ENCODE data around the gene PLEKHD1.
A peak's percentile ranks its signal among the peaks of the same experiment; 100 is the strongest.
"Not testable (repeated sequence)": the region's sequence is repeated elsewhere in the genome, so short reads cannot be mapped to it uniquely, and the experiment has no call there.

Gene PLEKHD1

DNA sequence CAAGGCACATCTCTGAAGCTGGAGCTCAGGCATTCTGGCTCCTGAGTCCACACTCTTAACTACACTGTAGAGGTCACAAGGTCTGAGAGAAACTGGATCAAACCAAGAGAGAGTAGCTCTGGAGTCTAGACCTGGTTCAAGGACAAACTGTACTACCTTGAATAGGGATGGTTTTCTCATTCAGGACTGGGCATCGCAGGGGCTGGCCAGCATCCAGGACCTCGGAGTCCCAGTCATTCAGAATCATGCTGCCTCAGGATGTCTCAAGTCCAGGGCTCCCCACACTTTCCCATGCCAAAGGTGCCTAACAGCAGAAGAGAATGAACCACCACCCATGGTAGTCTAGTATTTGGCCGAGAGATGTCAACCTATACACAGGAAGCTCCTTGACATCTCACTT is 13.1 kb upstream of the PLEKHD1 start:
- CTCF ChIA-PET = interaction anchor here (1.1 to 4.9 kb wide), 5 partner anchors 10 to 229 kb away, joined by 3 to 25 read pairs (median 9); no protein-coding TSS in a partner anchor
- POLR2A ChIA-PET = interaction anchor here (0.6 kb wide), 1 partner anchor 23 kb away, joined by 6 read pairs; no protein-coding TSS in a partner anchor
- TF ChIP-seq, protein P1, sequence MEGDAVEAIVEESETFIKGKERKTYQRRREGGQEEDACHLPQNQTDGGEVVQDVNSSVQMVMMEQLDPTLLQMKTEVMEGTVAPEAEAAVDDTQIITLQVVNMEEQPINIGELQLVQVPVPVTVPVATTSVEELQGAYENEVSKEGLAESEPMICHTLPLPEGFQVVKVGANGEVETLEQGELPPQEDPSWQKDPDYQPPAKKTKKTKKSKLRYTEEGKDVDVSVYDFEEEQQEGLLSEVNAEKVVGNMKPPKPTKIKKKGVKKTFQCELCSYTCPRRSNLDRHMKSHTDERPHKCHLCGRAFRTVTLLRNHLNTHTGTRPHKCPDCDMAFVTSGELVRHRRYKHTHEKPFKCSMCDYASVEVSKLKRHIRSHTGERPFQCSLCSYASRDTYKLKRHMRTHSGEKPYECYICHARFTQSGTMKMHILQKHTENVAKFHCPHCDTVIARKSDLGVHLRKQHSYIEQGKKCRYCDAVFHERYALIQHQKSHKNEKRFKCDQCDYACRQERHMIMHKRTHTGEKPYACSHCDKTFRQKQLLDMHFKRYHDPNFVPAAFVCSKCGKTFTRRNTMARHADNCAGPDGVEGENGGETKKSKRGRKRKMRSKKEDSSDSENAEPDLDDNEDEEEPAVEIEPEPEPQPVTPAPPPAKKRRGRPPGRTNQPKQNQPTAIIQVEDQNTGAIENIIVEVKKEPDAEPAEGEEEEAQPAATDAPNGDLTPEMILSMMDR (IDR thresholded peaks at IDR 0.05; ENCODE audit: control extremely low read depth, extremely low read depth, low read depth, missing control alignments) = no peak
- no peak for DNase-seq (ENCODE audit: extremely low spot score)

DNA sequence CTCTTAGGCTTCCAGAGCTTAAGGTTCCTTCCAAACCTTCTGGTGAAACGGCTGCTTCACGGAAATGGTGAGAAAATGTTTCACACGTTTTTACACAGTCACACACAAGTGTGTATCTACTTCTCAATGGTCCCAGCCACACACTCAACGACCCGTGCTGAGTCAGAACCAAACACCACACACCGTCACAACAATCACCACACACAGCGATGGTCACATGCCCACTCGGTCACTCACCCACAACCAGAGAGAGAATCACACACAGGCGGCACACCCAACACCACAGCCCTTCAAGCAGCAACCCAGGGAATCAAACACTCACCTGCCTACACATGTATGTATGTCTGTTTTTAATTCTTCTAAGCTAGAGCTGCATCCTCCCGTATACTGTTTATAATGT is 12.6 kb upstream of the PLEKHD1 start:
- ChIA-PET POLR2A (interaction anchor here (0.6 kb wide), 1 partner anchor 24 kb away, joined by 6 read pairs; no protein-coding TSS in a partner anchor), CTCF (interaction anchor here (1.6 to 4.9 kb wide), 4 partner anchors 10 to 229 kb away, joined by 6 to 25 read pairs (median 10); no protein-coding TSS in a partner anchor)
- no peak for DNase-seq (ENCODE audit: extremely low spot score)

DNA sequence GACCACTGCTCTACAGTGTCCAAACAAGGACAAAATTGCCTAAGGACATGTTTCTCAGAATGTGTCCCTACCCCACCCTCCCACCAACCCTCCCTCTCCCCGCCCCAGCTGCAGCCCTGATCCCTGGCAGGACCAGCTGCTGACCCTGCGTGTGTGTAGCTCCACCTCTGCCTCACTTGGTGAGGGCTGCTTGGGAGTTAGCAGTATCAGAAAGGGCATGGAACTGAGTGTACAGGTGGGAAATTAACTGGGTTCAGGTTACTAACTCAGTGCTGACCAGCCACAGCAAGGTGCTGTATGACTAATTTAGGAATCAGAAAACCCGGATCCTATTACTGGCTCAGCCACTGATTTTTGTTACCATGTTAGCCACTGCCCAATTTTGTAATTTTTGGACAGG is 11.3 kb upstream of the PLEKHD1 start:
- TF ChIP-seq, protein P1 (IDR thresholded peaks at IDR 0.05; ENCODE audit: control extremely low read depth, extremely low read depth, low read depth, missing control alignments) = no peak
- POLR2A ChIA-PET = no interaction called here
- CTCF ChIA-PET = interaction anchor here (1.3 to 3.9 kb wide), 3 partner anchors 9 to 231 kb away, joined by 3 to 25 read pairs (median 8); no protein-coding TSS in a partner anchor
- no peak for DNase-seq (ENCODE audit: extremely low spot score)

More for the DNA sequence above, 12.6 kb upstream of the PLEKHD1 start:
- TF ChIP-seq, protein P1 (IDR thresholded peaks at IDR 0.05; ENCODE audit: control extremely low read depth, extremely low read depth, low read depth, missing control alignments) = no peak

DNA sequence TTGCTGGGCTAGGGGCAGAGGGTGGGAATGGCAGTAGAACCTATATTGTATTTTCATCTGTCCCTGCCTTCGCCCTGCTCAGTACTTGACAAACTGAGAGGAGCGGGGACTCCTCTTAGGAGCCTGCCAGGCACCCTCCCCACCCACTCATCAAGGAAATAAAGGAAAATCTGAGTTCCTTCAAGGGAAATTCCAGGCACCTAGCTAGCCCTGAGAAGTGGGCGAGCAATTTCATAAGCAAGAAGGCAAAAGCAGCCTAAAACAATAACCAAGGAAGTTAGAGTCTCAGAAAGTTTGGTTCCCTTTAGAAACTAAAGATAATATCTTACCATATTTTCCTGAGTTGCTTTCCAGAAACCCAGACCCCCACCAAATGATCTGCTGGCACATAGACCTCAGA is 10.6 kb upstream of the PLEKHD1 start:
- POLR2A ChIA-PET = no interaction called here
- no peak for DNase-seq (ENCODE audit: extremely low spot score)
- TF ChIP-seq, protein P1 (IDR thresholded peaks at IDR 0.05; ENCODE audit: control extremely low read depth, extremely low read depth, low read depth, missing control alignments) = no peak
- CTCF ChIA-PET = interaction anchor here (0.9 to 3.9 kb wide), 8 partner anchors 10 to 239 kb away, joined by 3 to 25 read pairs (median 7); no protein-coding TSS in a partner anchor

DNA sequence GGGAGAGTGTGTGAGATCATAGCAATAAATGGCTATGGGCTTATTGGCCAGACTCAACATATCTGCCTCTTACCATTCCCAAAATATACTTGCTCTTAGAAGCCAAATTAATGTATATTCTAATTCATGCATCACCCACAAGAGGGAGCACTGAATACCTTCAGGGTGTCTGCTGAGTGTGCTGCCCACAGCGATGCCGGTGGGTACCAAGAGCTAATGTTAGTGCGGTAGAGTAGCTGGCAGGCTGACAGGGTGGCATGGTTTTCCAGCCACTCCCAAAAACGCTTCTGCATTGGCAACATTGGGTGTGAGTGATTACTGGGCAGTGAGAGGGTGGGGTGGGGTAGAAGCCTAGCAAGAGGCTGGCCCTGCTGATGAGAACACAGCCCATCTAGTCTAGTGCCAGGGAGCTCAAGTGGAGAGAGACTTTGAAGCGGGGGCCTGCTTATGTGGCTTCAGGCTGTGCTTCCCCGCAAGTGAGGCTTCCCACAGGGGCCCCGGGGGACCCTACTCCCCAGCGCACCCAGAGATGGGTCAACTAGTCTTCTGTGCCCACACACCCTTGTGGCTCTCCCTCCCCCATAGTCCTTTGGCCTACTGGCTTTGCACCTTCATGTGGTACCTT is 9.2 kb upstream of the PLEKHD1 start:
- TF ChIP-seq, protein P1 (IDR thresholded peaks at IDR 0.05; ENCODE audit: control extremely low read depth, extremely low read depth, low read depth, missing control alignments) = peak; percentile 15
- CTCF ChIA-PET = interaction anchor here (0.9 to 3.9 kb wide), 16 partner anchors 8 to 252 kb away, joined by 3 to 25 read pairs (median 6); no protein-coding TSS in a partner anchor
- POLR2A ChIA-PET = no interaction called here
- peak; percentile 47 for DNase-seq (ENCODE audit: extremely low spot score)

DNA sequence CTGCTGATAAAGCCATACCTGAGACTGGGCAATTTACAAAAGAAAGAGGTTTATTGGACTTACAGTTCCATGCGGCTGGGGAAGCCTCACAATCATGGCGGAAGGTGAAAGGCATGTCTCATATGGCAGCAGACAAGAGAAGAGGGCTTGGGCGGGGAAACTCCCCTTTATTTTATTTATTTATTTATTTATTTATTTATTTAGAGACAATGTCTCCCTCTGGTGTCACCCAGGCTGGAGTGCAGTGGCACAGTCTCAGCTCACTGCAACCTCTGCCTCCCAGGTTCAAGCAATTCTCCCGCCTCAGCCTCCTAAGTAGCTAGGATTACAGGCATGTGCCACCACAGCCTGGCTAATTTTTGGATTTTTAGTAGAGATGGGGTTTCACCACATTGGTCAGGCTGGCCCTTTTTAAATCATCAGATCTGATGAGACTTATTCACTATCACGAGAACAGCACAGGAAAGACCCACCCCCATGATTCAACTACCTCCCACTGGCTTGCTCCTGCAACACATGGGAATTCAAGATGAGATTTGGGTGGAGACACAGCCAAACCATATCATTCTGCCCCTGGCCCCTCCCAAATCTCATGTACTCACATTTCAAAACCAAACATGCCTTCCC is 7.6 kb upstream of the PLEKHD1 start:
- POLR2A ChIA-PET = not testable (repeated sequence)
- CTCF ChIA-PET = interaction anchor here (0.9 to 3.9 kb wide), 7 partner anchors 11 to 346 kb away, joined by 3 to 25 read pairs (median 3); no protein-coding TSS in a partner anchor

DNA sequence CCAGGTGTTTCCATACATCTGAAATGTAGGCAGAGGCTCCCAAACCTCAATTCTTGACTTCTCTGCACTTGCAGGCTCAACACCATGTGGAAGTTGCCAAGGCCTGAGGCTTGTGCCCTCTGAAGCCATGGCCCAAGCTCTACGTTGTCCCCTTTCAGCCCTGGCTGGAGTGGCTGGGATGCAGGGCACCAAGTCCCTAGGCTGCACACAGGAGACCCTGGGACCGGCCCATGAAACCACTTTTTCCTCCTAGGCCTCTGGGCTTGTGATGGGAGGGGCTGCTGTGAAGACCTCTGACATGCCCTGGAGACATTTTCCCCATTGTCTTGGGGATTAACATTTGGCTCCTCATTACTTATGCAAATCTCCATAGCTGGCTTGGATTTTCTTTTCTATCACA is 6.5 kb upstream of the PLEKHD1 start:
- DNase-seq (ENCODE audit: extremely low spot score); POLR2A ChIA-PET: not testable (repeated sequence)
- CTCF ChIA-PET = interaction anchor here (0.9 to 1.6 kb wide), 3 partner anchors 13 to 235 kb away, joined by 3 to 6 read pairs (median 3); no protein-coding TSS in a partner anchor

More for the DNA sequence above, 7.6 kb upstream of the PLEKHD1 start:
- DNase-seq (ENCODE audit: extremely low spot score) = not testable (repeated sequence)

All from GM10248 (cell line).